H1 (cell line): ENCODE data around the gene VENTX. TPM values are rescaled to one million over a fixed set of nuclear protein-coding genes. Genes with fewer than 3 reads are reported as not detected.

Experiments used
- YY1 ChIP-seq: IDR thresholded peaks from 2 replicates; pipeline ENCODE4 v1.6.1; 2011; ENCODE audit warnings: low read depth, mild to moderate bottlenecking, low read length
- polyA plus RNA-seq, 7 experiments: library from polyadenylated mRNA; depleted of rRNA in 3 of 7; stranded (reverse) in 5 of 7; unstranded in 2 of 7; fragments of >200 nt in 5 of 7; fragments of 200-250 nt in 2 of 7; gene quantifications; 1 replicate in 5 of 7; 2 replicates in 1 of 7; 4 replicates in 1 of 7; pipeline versions ENCODE4 v1.2.1 to v1.2.3, GENCODE V29; 2011 to 2013; ENCODE audit warnings: missing spikeins in 2 of 7, mixed read lengths in 2 of 7
- total RNA-seq: library from RNA; stranded (reverse); fragmentation: NEBNext Ultra II Directional; extraction: Animal tissue kit (Norgen Biotek cat#: 25700); gene quantifications from 2 replicates; pipeline ENCODE4 v1.2.1, GENCODE V29; 2021

The VENTX gene
- total and polyA plus RNA-seq, 2 of the 8 experiments (the other 6 are each of a cell fraction or from before 2014, with no cell fraction given), result 5.6 TPM

DNA sequence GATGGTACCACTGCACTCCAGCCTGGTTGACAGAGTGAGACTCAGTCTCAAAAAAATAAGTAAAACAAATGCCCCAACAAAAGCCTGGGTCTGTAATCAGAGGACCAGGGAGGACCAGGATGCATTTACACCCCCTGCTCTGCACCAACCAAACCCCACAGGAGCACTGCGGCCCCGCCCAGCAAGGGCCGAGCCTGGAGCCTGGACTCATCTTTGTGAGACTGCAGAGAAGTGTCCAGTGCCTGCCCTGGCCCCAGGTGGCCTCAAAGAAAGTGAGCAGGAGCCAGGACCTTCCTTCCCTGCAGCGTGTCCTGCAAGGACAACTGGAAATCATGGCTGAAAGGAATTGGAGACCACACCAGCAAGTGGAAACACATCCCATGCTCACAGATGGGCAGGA lies 46.0 kb upstream of the VENTX start (continued):
- no peak for TF ChIP-seq YY1
